GM23338 (cell line): ENCODE data around the gene CELF2. TPM values are rescaled to one million over a fixed set of nuclear protein-coding genes. Genes with fewer than 3 reads are reported as not detected.

Source experiments
- ATAC-seq: fragments of 200-7000 bp; cut with Tn5 transposase; 3 replicates; pipeline ENCODE4 v1.9.1; 2020
- DNase-seq: peaks from one replicate; pipeline ENCODE4 v3.0.0-alpha.2; 2015; ENCODE audit warnings: low spot score
- H2AFZ ChIP-seq: fragments of 200-600 bp; sonication (generic); 2 replicates; pipeline ENCODE4 v1.8.0; 2016; ENCODE audit warnings: antibody characterized with exemption, mild to moderate bottlenecking, moderate library complexity
- H3F3A ChIP-seq: fragments of 200-600 bp; sonication (generic); replicated peaks from 2 replicates; pipeline ENCODE4 v1.8.0; 2017; ENCODE audit warnings: antibody characterized with exemption, mixed run types, low read depth
- H3K27ac ChIP-seq: fragments of 200-600 bp; sonication (generic); 2 replicates; pipeline ENCODE4 v1.6.1; 2016; ENCODE audit warnings: low read depth
- H3K27me3 ChIP-seq: fragments of 200-600 bp; sonication (generic); 2 replicates; pipeline ENCODE4 v1.8.0; 2016; ENCODE audit warnings: mild to moderate bottlenecking, mixed run types, moderate library complexity; ENCODE audit not compliant: insufficient read depth
- H3K36me3 ChIP-seq: fragments of 200-600 bp; sonication (generic); 2 replicates; pipeline ENCODE4 v1.8.0; 2016; ENCODE audit warnings: mild to moderate bottlenecking; ENCODE audit not compliant: insufficient read depth
- H3K4me1 ChIP-seq: fragments of 200-600 bp; sonication (generic); 2 replicates; pipeline ENCODE4 v1.8.0; 2016; ENCODE audit warnings: mild to moderate bottlenecking, moderate library complexity; ENCODE audit not compliant: insufficient read depth
- H3K4me2 ChIP-seq: fragments of 200-600 bp; sonication (generic); 2 replicates; pipeline ENCODE4 v1.7.1; 2017; ENCODE audit warnings: mixed run types
- H3K4me3 ChIP-seq: fragments of 200-600 bp; sonication (generic); 2 replicates; pipeline ENCODE4 v1.6.1; 2016; ENCODE audit warnings: mixed run types
- H3K79me2 ChIP-seq: fragments of 200-600 bp; sonication (generic); replicated peaks from 2 replicates; pipeline ENCODE4 v1.8.0; 2017; ENCODE audit warnings: mild to moderate bottlenecking; ENCODE audit not compliant: insufficient read depth
- H3K9me2 ChIP-seq: fragments of 200-600 bp; sonication (generic); 2 replicates; pipeline ENCODE4 v1.8.0; 2017; ENCODE audit not compliant: insufficient read depth
- H4K20me1 ChIP-seq: fragments of 200-600 bp; sonication (generic); replicated peaks from 2 replicates; pipeline ENCODE4 v1.8.0; 2017; ENCODE audit warnings: mild to moderate bottlenecking; ENCODE audit not compliant: insufficient read depth
- H3K27ac Mint-ChIP-seq: 2 replicates; pipeline ENCODE4 v1.8.0; 2020; ENCODE audit warnings: inconsistent platforms, mild to moderate bottlenecking, moderate library complexity, mixed read lengths
- H3K27me3 Mint-ChIP-seq: 3 replicates; pipeline ENCODE4 v1.8.0; 2022; ENCODE audit warnings: low read depth, mild to moderate bottlenecking, moderate library complexity, mixed read lengths, inconsistent platforms; ENCODE audit not compliant: insufficient read depth, poor library complexity
- H3K36me3 Mint-ChIP-seq: 3 replicates; pipeline ENCODE4 v1.8.0; 2021; ENCODE audit warnings: low read depth, mild to moderate bottlenecking, inconsistent platforms, moderate library complexity, mixed read lengths
- H3K4me1 Mint-ChIP-seq: 3 replicates; pipeline ENCODE4 v1.8.0; 2020; ENCODE audit warnings: mild to moderate bottlenecking, inconsistent platforms, mixed read lengths
- H3K4me3 Mint-ChIP-seq: 3 replicates; pipeline ENCODE4 v1.8.0; 2021; ENCODE audit warnings: moderate library complexity, mild to moderate bottlenecking, inconsistent platforms, mixed read lengths
- H3K9me3 Mint-ChIP-seq: 3 replicates; pipeline ENCODE4 v1.8.0; 2020; ENCODE audit warnings: moderate library complexity, mild to moderate bottlenecking, inconsistent platforms, mixed read lengths
- EZH2 ChIP-seq: fragments of 200-600 bp; sonication (generic); IDR thresholded peaks from one replicate; pipeline ENCODE4 v1.8.0; 2017; ENCODE audit warnings: antibody characterized with exemption, mild to moderate bottlenecking, low read depth; ENCODE audit not compliant: unreplicated experiment
- EZH2phosphoT487 ChIP-seq: fragments of 200-600 bp; sonication (generic); IDR thresholded peaks from one replicate; pipeline ENCODE4 v1.8.1; 2018; ENCODE audit warnings: antibody characterized with exemption; ENCODE audit not compliant: unreplicated experiment
- NANOG ChIP-seq: IDR thresholded peaks from 2 replicates; pipeline ENCODE4 v1.6.1; 2016; ENCODE audit warnings: antibody characterized with exemption, borderline replicate concordance
- POLR2AphosphoS5 ChIP-seq: IDR thresholded peaks from 2 replicates; pipeline ENCODE4 v1.6.1; 2016; ENCODE audit warnings: antibody characterized with exemption, low read depth
- ZNF114 ChIP-seq: fragments of 250-450 bp; sonication (Bioruptor Pico); IDR thresholded peaks from 2 replicates; pipeline ENCODE4 v1.5.0; 2020; ENCODE audit warnings: mild to moderate bottlenecking, moderate library complexity
- ZNF331 ChIP-seq: fragments of 250-450 bp; sonication (Bioruptor Pico); IDR thresholded peaks from 2 replicates; pipeline ENCODE4 v1.5.0; 2020; ENCODE audit warnings: low read depth, mild to moderate bottlenecking, moderate library complexity
- polyA plus RNA-seq: library from polyadenylated mRNA; unstranded; fragments of >200 nt; fragmentation: Nextera tagmentation; extraction: Ambion mirVana; gene quantifications from 2 replicates; pipeline ENCODE4 v1.2.1, GENCODE V29; 2016
- total RNA-seq: library from RNA; depleted of rRNA; stranded (reverse); fragments of >200 nt; shearing (Covaris generic); gene quantifications from 2 replicates; pipeline ENCODE4 v1.2.3, GENCODE V29; 2014
- TF ChIP-seq, protein P1 (sequence below): IDR thresholded peaks from one replicate; pipeline ENCODE4 v1.6.1; 2018; ENCODE audit warnings: antibody characterized with exemption; ENCODE audit not compliant: unreplicated experiment
- TF ChIP-seq, protein P2 (sequence below): IDR thresholded peaks from 2 replicates; pipeline ENCODE4 v1.6.1; 2016; ENCODE audit warnings: antibody characterized with exemption
- TF ChIP-seq, protein P3 (sequence below), 2 experiments: fragments of 200-600 bp in 1 of 2; sonication (generic) in 1 of 2; conservative IDR thresholded peaks; 2 replicates each; pipeline versions ENCODE4 v1.5.1 to v1.6.1; 2016 to 2017; ENCODE audit warnings: antibody characterized with exemption in 2 of 2, low read depth in 2 of 2, mild to moderate bottlenecking in 2 of 2, moderate library complexity in 1 of 2

Gene CELF2
- total and polyA plus RNA-seq, 2 experiments from 2014 or later, result 18.1 to 22.5 TPM

DNA sequence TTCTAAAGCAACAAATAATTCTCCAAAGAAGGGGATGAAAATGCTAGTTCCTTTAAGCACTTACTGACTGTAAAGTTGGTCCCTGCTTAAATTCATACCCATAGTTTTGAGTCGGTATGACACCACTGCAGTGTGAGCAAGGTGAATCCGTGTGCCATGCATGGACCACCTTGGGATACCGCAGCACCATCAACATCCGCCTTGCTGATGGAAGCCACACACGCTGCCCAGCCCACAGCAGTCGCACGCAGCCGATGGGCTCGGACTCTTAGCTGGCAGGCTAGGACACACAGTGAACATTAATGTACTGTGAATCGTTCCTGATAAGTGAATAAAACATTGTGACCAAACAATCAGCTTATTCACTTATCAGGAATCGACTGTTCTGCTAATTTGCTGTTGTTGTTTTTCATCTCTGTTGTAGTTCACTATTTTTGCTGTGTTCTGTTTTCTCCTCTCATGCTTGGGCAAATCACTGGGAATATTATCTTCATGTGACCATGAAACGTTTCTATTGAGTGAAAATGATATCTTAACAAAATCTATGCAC lies 318.3 kb downstream of the CELF2 start:
- no peaks in the 10 kb centered on the region for H3F3A ChIP-seq
- TF ChIP-seq, protein P1, sequence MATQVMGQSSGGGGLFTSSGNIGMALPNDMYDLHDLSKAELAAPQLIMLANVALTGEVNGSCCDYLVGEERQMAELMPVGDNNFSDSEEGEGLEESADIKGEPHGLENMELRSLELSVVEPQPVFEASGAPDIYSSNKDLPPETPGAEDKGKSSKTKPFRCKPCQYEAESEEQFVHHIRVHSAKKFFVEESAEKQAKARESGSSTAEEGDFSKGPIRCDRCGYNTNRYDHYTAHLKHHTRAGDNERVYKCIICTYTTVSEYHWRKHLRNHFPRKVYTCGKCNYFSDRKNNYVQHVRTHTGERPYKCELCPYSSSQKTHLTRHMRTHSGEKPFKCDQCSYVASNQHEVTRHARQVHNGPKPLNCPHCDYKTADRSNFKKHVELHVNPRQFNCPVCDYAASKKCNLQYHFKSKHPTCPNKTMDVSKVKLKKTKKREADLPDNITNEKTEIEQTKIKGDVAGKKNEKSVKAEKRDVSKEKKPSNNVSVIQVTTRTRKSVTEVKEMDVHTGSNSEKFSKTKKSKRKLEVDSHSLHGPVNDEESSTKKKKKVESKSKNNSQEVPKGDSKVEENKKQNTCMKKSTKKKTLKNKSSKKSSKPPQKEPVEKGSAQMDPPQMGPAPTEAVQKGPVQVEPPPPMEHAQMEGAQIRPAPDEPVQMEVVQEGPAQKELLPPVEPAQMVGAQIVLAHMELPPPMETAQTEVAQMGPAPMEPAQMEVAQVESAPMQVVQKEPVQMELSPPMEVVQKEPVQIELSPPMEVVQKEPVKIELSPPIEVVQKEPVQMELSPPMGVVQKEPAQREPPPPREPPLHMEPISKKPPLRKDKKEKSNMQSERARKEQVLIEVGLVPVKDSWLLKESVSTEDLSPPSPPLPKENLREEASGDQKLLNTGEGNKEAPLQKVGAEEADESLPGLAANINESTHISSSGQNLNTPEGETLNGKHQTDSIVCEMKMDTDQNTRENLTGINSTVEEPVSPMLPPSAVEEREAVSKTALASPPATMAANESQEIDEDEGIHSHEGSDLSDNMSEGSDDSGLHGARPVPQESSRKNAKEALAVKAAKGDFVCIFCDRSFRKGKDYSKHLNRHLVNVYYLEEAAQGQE, result no peak
- TF ChIP-seq EZH2phosphoT487, result no peak
- TF ChIP-seq ZNF114 (CRISPR knock-in tag), result no peak
- no peak for TF ChIP-seq ZNF331 (CRISPR knock-in tag)
- TF ChIP-seq NANOG, result no peak
- TF ChIP-seq, protein P2, sequence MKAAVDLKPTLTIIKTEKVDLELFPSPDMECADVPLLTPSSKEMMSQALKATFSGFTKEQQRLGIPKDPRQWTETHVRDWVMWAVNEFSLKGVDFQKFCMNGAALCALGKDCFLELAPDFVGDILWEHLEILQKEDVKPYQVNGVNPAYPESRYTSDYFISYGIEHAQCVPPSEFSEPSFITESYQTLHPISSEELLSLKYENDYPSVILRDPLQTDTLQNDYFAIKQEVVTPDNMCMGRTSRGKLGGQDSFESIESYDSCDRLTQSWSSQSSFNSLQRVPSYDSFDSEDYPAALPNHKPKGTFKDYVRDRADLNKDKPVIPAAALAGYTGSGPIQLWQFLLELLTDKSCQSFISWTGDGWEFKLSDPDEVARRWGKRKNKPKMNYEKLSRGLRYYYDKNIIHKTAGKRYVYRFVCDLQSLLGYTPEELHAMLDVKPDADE, result no peak
- Mint-ChIP-seq H3K4me1 (peaks cover 42% of the 10 kb centered on the region), H3K36me3 (no peaks in the 10 kb centered on the region), H3K4me3 (no peak overlapping the region), H3K27ac (peak overlapping the region; percentile 20; the same call in 1 of the 2 replicates), H3K27me3 (peaks cover 2% of the 10 kb centered on the region), H3K9me3 (no peaks in the 10 kb centered on the region)
- H3K4me2 ChIP-seq, result no peak overlapping the region
- H3K27me3 ChIP-seq, result no peaks in the 10 kb centered on the region
- no peak overlapping the region for H3K4me3 ChIP-seq
- no peak for ATAC-seq
- peaks cover 18% of the 10 kb centered on the region for H3K4me1 ChIP-seq
- no peak overlapping the region for H2AFZ ChIP-seq
- no peaks in the 10 kb centered on the region for H3K79me2 ChIP-seq
- no peak for DNase-seq
- no peaks in the 10 kb centered on the region for H3K9me2 ChIP-seq
- H4K20me1 ChIP-seq, result no peaks in the 10 kb centered on the region
- no peaks in the 10 kb centered on the region for H3K36me3 ChIP-seq
- no peak overlapping the region for H3K27ac ChIP-seq

DNA sequence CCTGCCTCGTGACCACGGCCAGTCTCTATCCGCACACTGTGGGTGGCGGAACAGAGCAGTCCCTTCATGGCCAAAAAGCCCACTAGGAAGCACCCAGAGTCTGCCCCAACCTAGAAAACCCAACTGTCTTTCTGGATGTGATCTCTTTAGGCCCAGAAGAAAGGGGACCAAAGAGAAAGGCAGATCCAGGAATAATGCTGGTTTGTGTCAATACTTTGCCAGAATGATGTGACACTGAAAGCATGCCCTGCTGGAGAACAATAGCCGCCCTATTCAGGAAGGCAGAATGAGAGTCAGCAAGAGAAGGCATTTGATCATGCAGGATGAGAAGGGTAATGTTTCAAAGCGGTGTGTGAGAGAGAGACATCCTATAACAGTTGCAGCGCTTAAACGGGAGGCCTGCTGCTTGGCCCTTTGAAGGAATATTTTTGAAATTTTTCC lies 319.1 kb downstream of the CELF2 start:
- H4K20me1 ChIP-seq, result no peaks in the 10 kb centered on the region
- peaks cover 2% of the 10 kb centered on the region for H3K27me3 Mint-ChIP-seq
- no peaks in the 10 kb centered on the region for H3K36me3 Mint-ChIP-seq
- peaks cover 17% of the 10 kb centered on the region for H3K4me1 ChIP-seq
- TF ChIP-seq EZH2 (no peak), EZH2phosphoT487 (no peak), POLR2AphosphoS5 (no peak), ZNF114 (CRISPR knock-in tag) (no peak)
- TF ChIP-seq, protein P1, result no peak
- TF ChIP-seq, protein P2, result no peak
- TF ChIP-seq, protein P3, sequence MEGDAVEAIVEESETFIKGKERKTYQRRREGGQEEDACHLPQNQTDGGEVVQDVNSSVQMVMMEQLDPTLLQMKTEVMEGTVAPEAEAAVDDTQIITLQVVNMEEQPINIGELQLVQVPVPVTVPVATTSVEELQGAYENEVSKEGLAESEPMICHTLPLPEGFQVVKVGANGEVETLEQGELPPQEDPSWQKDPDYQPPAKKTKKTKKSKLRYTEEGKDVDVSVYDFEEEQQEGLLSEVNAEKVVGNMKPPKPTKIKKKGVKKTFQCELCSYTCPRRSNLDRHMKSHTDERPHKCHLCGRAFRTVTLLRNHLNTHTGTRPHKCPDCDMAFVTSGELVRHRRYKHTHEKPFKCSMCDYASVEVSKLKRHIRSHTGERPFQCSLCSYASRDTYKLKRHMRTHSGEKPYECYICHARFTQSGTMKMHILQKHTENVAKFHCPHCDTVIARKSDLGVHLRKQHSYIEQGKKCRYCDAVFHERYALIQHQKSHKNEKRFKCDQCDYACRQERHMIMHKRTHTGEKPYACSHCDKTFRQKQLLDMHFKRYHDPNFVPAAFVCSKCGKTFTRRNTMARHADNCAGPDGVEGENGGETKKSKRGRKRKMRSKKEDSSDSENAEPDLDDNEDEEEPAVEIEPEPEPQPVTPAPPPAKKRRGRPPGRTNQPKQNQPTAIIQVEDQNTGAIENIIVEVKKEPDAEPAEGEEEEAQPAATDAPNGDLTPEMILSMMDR (conservative IDR thresholded peaks at IDR 0.05; ENCODE audit: low read depth in 2 of 2), result no peak
- H3K4me3 ChIP-seq, result no peak overlapping the region
- peak overlapping the region; percentile 41; the same call in 1 of the 2 replicates for H3K4me2 ChIP-seq
- ATAC-seq (peak; percentile 74), DNase-seq (peak; percentile 57)
- H3K36me3 ChIP-seq, result no peaks in the 10 kb centered on the region
- H3K9me2 ChIP-seq, result no peaks in the 10 kb centered on the region
- no peak overlapping the region for H3K27ac ChIP-seq
- H3K4me1 Mint-ChIP-seq, result peaks cover 40% of the 10 kb centered on the region
- no peak overlapping the region for H2AFZ ChIP-seq
- H3F3A ChIP-seq, result no peaks in the 10 kb centered on the region
- no peak overlapping the region for H3K27ac Mint-ChIP-seq
- H3K79me2 ChIP-seq, result no peaks in the 10 kb centered on the region
- no peaks in the 10 kb centered on the region for H3K9me3 Mint-ChIP-seq
- H3K4me3 Mint-ChIP-seq, result no peak overlapping the region
- H3K27me3 ChIP-seq, result no peaks in the 10 kb centered on the region
